ENCODE measurements around the gene CUL9.

The CUL9 gene

GRCh38 chr6:43188426-43188825 lies 6.4 kb downstream of the CUL9 start:
- H3K79me2 ChIP-seq (ENCODE audit: insufficient read depth, low read length), result no peaks in the 10 kb centered on the region
- no peaks in the 10 kb centered on the region for H4K20me1 ChIP-seq (ENCODE audit: insufficient read depth, low read length)
- H3K27ac ChIP-seq (ENCODE audit: low read depth, low read length, poor library complexity, severe bottlenecking), result no peak overlapping the region
- H3K9me2 ChIP-seq (ENCODE audit: low read depth, low read length), result no peaks in the 10 kb centered on the region
- H3K36me3 ChIP-seq (ENCODE audit: insufficient read depth, low read length), result peaks cover 44% of the 10 kb centered on the region
- no peaks in the 10 kb centered on the region for H3K27me3 ChIP-seq (ENCODE audit: insufficient read depth, low read length)
- no peak overlapping the region for H3K4me2 ChIP-seq (ENCODE audit: low read length)
- TF ChIP-seq EZH2 (IDR thresholded peaks at IDR 0.05; ENCODE audit: borderline replicate concordance, low read length) (no peak), CTCF (IDR thresholded peaks at IDR 0.05; ENCODE audit: low read length) (no peak)
- H3K9ac ChIP-seq (ENCODE audit: low read length), result no peak overlapping the region
- no peaks in the 10 kb centered on the region for H3F3A ChIP-seq (ENCODE audit: insufficient read depth, low read length)
- no peaks in the 10 kb centered on the region for H3K9me3 ChIP-seq (ENCODE audit: low read length)
- peaks cover 1% of the 10 kb centered on the region for H3K4me1 ChIP-seq (ENCODE audit: insufficient read depth, low read length, severe bottlenecking)
- H2AFZ ChIP-seq (ENCODE audit: low read length), result no peak overlapping the region
- H3K4me3 ChIP-seq (ENCODE audit: low read depth, low read length, poor library complexity, severe bottlenecking), result no peak overlapping the region

- Histone ChIP-seq H3K4me3 (ENCODE audit: low read depth, low read length, poor library complexity, severe bottlenecking) (no peak overlapping the region), H3K9ac (ENCODE audit: low read length) (no peak overlapping the region), H3F3A (ENCODE audit: insufficient read depth, low read length) (no peaks in the 10 kb centered on the region), H3K36me3 (ENCODE audit: insufficient read depth, low read length) (peaks cover 44% of the 10 kb centered on the region), H3K9me2 (ENCODE audit: low read depth, low read length) (no peaks in the 10 kb centered on the region), H3K9me3 (ENCODE audit: low read length) (no peaks in the 10 kb centered on the region), H3K27ac (ENCODE audit: low read depth, low read length, poor library complexity, severe bottlenecking) (no peak overlapping the region), H2AFZ (ENCODE audit: low read length) (no peak overlapping the region), H3K4me1 (ENCODE audit: insufficient read depth, low read length, severe bottlenecking) (no peaks in the 10 kb centered on the region), H3K4me2 (ENCODE audit: low read length) (no peak overlapping the region), H4K20me1 (ENCODE audit: insufficient read depth, low read length) (no peaks in the 10 kb centered on the region), H3K79me2 (ENCODE audit: insufficient read depth, low read length) (no peaks in the 10 kb centered on the region), H3K27me3 (ENCODE audit: insufficient read depth, low read length) (no peaks in the 10 kb centered on the region)
- TF ChIP-seq EZH2 (IDR thresholded peaks at IDR 0.05; ENCODE audit: borderline replicate concordance, low read length) (no peak), CTCF (IDR thresholded peaks at IDR 0.05; ENCODE audit: low read length) (no peak)
Observed at GRCh38 chr6:43189776-43190304, 7.8 kb downstream of the CUL9 start.

GRCh38 chr6:43192911-43193310 lies 10.9 kb downstream of the CUL9 start:
- Histone ChIP-seq H3K4me2 (ENCODE audit: low read length) (no peak overlapping the region), H3K27ac (ENCODE audit: low read depth, low read length, poor library complexity, severe bottlenecking) (no peak overlapping the region), H3K4me1 (ENCODE audit: insufficient read depth, low read length, severe bottlenecking) (no peaks in the 10 kb centered on the region), H3K27me3 (ENCODE audit: insufficient read depth, low read length) (no peaks in the 10 kb centered on the region), H3K9ac (ENCODE audit: low read length) (no peak overlapping the region), H3K36me3 (ENCODE audit: insufficient read depth, low read length) (peaks cover 36% of the 10 kb centered on the region), H3K4me3 (ENCODE audit: low read depth, low read length, poor library complexity, severe bottlenecking) (no peak overlapping the region), H4K20me1 (ENCODE audit: insufficient read depth, low read length) (no peaks in the 10 kb centered on the region), H3K9me2 (ENCODE audit: low read depth, low read length) (no peaks in the 10 kb centered on the region), H3F3A (ENCODE audit: insufficient read depth, low read length) (no peaks in the 10 kb centered on the region), H3K9me3 (ENCODE audit: low read length) (no peaks in the 10 kb centered on the region), H2AFZ (ENCODE audit: low read length) (no peak overlapping the region), H3K79me2 (ENCODE audit: insufficient read depth, low read length) (no peaks in the 10 kb centered on the region)
- TF ChIP-seq CTCF (IDR thresholded peaks at IDR 0.05; ENCODE audit: low read length) (no peak), EZH2 (IDR thresholded peaks at IDR 0.05; ENCODE audit: borderline replicate concordance, low read length) (no peak)
